Inferior parietal cortex (tissue), 1 donor: ENCODE data around the gene CREB3L1.
"Not testable (repeated sequence)": the region's sequence is repeated elsewhere in the genome, so short reads cannot be mapped to it uniquely, and the experiment has no call there.

Source experiments
- DNase-seq: peaks from one replicate; pipeline ENCODE4 v3.0.0-alpha.2; 2016; ENCODE audit errors: extremely low spot score

CREB3L1 gene

DNA sequence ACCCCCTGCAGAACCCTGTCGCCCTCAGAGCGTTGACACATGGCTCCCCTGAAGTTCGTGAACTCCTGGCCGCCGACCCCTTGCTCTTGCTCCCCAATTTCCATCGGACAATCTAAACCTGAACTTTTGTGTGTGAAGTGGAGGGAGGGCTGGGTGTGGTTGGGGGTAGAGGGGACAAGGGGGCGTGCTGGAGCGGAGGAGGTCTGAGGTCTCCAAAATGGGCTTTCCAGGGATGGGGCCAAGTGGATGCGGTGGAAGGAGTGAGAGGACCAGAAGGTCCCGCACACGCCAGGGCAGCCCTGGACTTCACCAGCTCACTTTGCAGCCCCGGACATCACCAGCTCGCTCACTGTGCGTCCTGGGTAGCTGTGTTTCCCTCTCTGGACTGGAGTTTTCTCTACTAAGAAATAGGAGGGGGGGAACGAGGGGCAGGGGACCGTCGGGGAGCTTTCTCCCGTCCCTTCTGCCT, 18.6 kb downstream of the CREB3L1 start:
- DNase-seq, result no peak

DNA sequence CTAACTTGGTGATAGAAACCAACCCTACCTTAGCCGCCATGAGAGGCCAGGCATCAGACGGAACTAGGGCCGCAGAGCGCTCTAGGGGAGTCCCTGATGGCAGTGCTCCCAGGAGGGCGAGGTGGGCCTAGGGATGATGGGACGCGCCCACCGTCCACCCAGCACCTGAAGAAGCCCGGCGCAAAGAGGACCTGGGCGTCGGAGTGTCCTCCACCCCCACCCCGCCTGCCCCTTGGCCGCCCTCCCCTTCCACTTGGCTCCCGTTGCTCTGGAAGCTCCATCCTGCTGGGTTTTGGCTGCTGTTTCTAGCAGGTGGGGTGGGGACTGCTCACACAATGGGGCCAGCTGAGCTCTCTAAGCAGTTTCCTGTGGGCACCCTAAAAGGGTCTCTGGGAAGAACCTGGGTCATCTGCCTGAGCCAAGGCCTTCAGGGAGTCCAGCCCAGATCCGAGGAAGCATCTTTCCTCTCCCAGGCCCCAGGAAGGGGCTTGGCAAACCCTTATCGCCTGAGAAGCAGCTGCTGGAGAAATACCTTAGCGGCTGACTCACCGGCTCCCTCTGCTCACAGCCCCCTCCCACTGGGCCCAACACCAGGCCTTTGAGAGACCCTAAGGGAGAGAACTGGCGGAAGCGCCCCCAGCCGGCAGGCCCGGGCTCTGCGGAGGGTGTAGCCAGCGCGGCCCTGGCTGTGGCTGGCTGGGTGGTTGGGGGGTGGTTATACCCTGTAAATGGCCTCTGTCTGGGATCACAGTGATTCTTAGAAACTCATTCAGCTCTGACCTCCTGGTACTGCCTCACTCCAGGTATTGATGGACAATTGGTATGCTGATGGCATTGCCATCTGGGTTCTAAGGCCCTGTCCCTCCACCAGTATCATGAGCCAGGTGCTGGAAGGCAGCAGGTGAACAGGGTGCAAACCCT, 19.3 kb downstream of the CREB3L1 start:
- no peak for DNase-seq

DNA sequence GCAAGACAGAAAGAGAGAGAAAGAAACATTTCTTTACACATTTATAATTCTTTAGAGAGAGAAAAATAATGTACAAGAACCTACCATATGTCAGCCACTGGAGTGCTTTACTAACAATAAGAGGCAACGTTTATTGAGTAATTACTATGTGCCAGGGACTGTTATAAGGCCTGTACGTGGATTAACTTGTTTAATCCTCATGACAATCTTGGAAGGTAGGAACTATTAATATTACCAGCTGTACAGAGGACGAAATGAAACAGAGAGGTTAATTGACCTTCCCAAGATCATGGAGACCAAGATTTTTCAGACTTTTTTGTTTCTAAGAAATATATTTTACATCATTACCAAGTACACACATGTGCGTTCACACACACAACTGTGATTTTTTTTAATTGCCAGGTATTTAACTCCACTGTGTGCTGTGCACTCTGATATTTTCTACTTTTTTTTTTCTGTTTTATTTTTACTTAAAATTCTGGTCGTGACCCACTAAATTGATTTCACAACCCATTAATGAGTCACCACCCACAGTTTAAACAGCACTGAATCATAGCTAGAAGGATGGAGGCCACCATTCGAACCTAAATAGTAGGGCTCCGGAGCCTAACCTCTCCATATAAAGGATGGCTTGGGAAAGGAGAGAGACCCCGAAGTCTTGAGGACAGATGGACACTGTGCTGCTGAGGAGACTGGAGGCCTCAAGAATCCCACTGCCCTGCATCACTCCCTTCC, 21.4 kb downstream of the CREB3L1 start:
- no peak for DNase-seq

DNA sequence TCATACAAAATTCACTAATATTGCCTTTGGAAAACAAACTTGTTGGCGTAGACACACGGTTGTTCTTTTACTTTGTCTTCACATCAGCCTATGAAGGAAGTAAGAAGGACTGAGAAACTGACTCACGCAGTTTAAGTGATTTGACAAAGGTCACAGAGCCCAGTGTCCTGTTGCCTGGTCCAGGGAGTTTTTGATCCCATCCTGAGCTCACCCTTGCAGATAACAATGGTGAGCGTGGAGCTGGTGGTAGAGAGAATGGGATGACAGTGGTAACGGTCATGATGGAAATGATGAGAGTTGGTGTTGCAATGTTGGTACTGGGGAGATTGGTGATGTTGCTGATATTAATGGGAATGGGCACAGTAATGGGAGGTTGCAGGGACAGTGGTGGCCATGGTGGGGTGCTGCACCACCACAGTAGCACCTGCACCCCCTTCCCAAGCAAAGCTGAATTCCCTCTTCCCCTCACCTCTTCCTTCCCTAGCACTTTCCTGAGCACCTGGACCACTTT, 22.0 kb downstream of the CREB3L1 start:
- DNase-seq, result no peak

DNA sequence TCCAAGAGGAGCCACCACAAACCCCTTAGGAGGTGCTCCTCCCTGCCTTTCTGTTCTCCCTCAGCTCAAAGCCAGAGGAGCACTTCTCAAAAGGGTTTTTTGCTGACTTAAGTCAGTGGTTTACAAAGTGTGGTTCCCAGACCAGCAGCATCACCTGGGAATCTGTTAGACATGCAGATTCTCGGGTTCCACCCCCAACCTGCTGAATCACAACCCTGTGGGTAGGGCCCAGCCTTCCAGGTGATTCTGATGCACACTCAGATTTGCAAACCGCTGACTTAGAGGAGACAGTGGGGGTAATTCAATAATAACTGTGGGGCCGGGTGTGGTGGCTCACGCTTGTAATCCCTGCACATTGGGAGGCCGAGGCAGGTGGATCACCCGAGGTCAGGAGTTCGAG, 22.8 kb downstream of the CREB3L1 start:
- no peak for DNase-seq

DNA sequence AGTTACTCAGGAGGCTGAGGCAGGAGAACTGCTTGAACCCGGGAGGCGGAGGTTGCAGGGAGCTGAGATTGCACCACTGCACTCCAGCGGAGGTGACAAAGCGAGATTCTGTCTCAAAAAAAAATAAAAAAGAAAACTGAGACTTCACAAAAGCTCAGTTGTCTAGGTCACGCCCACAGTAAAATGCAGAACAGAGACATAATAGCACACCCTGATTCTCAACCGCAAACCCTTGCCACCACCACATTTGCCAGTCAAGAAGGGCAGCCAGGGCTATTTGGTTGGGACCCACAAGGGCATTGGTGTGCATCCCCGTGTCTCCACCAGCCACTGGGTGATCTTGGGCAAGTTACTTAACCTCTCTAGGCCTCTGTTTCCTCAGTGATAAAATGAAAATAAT, 25.4 kb downstream of the CREB3L1 start:
- no peak for DNase-seq

DNA sequence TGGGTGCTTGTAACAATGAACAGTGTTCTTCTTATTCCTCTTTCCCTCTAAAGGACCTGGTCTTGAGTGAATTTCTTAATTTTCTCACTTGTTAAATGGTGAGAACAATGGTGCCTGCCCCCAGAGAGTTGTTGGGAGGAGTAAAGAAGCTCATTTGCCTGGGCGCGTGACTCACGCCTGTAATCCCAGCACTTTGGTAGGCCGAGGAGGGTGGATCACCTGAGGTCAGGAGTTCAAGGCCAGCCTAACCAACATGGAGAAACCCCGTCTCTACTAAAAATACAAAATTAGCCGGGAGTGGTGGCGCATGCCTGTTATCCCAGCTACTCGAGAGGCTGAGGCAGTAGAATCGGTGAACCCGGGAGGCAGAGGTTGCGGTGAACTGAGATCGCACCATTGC, 26.6 kb downstream of the CREB3L1 start:
- not testable (repeated sequence) for DNase-seq

DNA sequence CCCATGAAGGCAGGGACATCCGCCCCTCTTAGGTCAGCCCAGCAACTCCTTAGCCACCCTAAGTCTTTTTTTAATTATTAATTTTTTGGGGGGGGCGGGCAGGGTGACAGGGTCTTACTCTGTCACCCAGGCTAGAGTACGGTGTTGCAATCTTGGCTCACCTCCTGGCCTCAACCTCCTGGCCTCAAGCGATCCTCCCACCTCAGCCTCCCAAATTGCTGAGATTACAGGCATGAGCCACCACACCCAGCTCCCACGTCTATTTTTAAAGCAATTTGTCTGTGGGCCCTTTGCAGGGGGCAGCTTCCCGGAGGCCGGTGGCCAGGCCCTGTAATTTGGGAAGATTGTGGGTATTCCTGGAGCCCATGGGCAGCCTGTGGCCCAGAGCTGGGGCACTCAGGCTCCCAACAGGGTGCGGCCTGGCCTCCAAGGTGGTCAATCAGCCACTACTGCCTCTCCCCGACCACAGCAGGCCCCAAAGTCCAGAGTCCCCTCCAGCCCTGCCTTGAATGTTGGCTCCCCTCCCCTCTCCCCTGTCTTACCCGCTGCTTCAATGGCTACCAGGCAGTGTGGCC, 27.2 kb downstream of the CREB3L1 start:
- DNase-seq, result no peak

DNA sequence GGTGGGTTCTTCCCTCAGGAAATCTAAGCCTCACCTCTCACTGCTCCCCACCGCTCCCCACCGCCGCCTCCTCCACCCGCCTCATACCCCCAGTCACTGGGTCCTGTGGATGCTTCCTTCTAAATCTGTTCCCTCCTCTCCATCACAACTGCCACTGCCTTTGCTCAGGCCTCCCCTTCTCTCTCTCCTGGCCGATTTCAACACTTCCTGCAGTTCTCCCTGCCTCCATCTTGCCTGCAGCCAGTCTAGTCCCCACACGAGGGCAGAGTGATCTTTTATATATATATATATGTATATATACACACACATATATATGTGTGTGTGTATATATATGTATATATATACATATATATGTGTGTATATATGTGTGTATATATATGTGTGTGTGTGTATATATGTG, 27.8 kb downstream of the CREB3L1 start:
- no peak for DNase-seq

DNA sequence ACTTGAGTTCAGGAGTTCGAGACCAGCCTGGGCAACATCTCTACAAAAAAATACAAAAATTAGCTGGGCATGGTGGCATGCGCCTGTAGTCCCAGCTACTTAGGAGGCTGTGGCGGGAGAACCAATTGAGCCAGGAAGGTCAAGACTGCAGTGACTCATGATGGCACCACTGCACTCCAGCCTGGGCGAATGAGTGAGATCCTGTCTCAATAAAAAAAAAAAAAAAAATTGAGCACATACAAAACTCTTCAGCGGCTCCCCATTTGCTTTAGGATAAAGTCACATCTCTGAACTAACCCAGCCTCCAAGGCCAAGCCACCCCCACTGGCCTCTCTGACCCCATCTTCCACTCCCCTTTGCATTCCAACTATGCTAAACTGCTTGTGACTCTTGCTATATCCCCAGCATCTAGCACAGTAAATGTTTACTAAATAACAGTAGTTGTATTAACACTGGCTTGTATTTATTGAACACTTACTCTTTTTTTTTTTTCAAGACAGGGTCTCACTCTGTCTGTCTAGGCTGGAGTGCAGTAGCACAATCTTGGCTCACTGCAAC, 28.9 kb downstream of the CREB3L1 start:
- no peak for DNase-seq

DNA sequence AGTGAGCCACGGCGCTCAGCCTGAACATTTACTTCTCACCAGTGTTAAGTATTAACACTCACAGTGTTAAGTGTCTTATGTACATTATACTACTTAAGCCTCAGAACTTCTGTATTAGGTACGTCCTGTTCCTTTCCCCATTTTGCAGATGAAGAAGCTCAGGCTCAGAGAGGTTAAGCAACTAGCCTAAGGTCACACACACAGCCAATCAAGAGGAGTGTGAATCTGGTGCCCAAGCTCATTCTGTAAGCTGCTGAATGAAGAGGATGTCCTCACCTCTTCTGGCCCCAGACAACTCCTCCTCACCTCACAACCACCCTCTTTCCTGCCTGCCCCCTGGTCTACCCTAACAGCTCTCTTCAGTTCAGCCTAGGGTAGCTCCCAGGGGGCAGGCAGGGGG, 29.9 kb downstream of the CREB3L1 start:
- DNase-seq, result no peak

DNA sequence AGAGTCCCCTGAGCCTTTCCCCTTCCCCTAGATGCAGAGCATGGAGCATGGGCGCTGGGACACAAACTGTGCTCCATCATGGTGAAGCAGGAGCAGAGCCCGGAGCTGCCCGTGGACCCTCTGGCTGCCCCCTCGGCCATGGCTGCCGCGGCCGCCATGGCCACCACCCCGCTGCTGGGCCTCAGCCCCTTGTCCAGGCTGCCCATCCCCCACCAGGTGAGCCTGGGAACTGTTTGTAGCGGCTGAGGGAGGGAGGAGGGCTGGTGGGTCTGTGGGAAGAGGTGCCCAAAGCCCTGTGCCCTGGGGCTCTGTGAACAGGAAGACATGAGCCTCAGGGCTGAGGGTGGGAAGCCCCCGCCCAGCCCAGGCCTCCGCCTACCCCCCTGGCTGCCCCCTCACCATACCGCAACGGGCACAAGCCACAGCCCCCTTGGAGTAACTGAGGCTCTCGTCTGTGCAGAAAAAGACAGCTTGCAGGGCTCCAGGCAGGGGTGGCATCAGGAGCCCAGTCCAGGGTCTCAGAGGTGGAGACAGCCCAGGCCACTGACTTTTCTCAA, 30.4 kb downstream of the CREB3L1 start:
- DNase-seq, result no peak

DNA sequence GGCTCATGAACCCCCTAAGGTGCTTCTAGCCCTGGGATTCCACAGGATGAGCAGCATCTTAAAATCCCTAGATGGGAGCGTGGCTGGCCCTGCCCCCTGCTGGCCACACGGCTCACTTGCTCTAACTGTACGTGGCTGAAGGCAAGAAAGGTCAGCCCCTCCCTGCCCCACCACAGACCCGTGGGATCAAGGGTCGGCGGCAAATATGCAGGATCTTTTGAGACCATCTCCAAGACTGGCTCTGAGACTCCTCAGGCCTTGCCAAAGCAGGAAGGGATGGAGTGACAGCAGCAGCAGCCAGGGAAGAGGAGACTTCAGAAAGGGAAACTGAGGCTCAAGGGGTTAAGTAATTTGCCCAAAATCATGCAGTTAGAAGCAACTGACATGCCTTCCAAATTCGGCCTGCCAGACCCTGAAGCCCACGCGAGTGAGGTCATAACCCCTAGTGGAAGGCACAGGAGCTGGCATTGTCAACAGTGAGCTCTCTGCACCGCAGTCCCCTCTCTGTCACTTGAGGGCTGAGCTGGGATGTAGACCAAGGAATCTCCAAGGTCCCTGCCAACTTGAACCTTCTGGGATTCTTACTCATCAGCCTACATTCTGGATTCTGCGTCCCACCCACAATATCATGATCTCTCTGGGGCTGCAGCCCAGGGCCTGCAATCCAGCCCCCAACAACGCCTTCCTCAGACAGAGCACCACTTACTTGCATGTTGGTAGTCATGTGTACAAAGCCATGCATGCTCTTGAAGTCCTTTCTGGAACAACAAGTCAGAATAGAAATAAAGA, 31.4 kb downstream of the CREB3L1 start:
- DNase-seq, result peak; percentile 67

DNA sequence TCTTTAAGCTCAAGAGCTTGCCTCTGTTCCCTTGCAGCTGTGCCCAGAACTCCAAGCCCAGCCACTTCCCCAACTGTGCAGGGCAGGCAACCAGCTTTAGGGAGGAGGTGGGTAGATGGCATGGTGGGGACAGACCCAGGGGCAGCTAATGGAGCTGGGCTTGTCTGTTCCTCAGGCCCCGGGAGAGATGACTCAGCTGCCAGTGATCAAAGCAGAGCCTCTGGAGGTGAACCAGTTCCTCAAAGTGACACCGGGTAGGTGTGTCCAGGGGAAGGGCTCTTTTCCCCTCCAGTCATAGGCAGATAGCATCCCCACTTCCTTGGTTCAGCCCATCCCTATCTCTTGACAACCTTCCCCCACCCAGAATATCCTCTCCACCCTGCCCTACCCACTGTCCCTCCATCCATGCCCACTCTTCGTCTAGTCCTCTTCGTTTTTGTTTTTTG, 32.4 kb downstream of the CREB3L1 start:
- no peak for DNase-seq

DNA sequence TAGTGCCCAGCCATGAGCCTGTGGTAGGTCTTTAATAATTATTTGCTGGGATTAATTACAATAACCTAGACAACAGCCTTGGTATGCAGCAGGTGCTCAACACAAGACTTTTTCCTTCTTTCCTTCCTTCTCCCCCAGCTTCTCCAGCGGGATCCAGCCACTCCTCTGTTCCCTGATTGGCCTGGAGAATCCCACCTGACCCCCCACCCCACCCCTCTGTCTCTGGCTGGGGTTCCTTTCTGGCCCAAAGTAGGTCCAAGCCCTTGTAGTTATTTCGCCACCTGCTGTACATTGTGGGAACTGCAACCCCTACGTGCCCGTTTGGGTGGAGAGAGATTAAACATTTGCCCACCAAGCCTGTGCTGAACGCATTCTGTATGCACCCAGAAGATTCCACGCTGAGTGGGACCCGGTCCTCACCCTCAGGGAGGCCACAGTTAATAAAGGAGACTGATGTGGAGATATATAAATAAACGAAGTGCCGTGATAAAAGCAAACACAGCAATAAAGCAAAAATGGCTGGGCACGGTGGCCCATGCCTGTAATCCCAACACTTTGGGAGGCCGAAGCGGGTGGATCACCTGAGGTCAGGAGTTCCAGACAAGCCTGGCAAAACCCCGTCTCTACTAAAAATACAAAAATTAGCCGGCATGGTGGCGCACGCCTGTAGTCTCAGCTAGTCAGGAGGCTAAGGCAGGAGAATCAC, 37.7 kb downstream of the CREB3L1 start:
- DNase-seq, result no peak

DNA sequence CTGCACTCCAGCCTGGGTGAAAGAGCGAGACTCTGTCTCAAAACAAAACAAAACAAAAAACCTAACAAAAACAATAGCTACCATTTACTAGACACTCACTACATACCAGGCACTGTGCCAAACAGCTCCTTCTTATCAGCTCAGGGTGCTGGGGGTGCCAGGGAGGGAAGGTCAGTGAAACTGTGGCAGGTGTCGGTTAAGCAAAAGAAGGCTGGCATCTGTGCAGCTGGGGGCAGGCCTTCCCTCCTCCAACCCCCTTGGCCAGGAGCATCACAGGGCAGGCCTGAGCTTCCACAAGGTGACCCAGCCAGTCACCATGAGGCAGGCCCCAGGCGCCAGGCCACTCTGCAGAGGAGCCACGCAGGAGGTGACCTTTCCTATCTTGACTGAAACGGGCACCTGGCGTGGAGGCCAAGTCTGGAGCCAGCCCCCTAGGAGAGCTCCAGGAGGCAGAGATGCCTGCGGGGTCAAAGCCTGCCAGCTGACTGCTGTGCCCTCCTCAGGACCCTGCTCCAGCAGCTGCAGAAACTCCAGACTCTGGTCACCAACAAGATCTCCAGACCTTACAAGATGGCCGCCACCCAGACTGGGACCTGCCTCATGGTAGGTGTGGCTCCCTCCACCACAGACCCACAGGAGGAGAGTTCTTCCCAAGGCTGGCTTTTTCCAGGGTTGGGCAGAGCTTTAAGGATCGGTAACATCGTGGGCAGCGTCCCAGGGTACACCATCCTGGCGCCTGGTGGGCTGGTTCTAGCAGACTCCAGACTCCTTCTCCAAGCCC, 38.5 kb downstream of the CREB3L1 start:
- no peak for DNase-seq

DNA sequence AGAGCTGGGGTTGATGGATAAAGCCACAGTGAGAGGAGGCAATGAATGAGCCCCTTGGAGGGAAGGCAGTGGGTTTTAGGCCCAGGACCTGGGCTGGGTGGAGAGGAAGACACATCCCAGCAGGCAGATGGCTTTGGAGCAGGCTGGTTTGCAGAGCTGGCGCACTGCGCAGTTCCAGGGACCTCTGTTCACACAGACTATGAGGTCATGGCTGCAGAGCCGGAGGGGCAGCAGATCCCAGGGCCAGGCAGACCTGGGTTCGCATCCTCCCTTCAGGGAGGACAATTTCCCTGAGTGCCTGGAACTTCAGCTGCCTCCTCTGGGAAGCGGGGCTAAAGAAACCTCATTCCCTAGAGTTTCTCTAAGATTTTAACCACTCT, 41.6 kb downstream of the CREB3L1 start:
- DNase-seq, result no peak

DNA sequence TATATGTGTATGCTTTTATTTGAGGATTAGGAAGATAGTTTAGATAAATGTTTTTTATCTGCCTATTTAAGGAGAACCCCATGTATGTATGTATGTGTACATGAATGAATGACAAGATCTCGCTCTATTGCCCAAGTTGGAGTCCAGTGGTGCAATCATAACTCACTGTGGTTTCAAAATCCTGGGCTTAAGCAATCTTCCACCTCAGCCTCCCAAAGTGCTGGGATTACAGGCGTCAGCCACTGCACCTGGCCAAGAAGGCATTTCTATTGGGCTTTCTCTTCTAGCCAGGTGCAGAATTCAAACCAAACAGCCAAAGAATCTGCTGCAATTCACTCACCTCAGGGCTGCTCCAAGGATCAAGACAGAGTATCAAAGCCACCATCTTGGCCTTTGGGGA, 44.3 kb downstream of the CREB3L1 start:
- DNase-seq, result no peak

DNA sequence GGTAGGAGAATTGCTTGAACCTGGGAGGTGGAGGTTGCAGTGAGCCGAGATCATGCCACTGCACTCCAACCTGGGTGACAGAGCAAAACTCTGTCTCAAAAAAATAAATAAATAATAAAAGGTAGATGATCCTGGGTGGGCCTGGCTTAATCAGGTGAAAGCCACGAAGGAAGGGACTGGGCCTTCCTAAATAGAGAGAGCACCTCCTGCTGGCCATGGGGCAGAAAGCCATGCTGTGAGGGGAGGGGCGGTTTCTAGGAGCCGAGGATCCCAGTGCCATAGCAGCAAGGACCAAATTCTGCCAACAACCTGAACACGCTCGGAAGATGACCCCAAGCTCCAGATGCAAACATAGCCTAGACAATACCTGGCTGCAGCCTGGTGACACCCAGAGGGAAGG, 45.3 kb downstream of the CREB3L1 start:
- DNase-seq, result no peak
